Testis (tissue), 3 donors: ENCODE measurements around the gene COMMD7. TPM values are rescaled to one million over a fixed set of nuclear protein-coding genes. Genes with fewer than 3 reads are reported as not detected.
A peak's percentile ranks its signal among the peaks of the same experiment; 100 is the strongest.

Experiments used
- DNase-seq: peaks from one replicate; pipeline ENCODE4 v3.0.0-alpha.2; 2019
- H3K27ac ChIP-seq, 2 donors: fragments of 200-600 bp; sonication (generic); one replicate each; pipeline ENCODE4 v1.5.1; 2019
- H3K27me3 ChIP-seq: fragments of 200-600 bp; sonication (generic); one replicate; pipeline ENCODE4 v1.5.1; 2019
- H3K36me3 ChIP-seq: fragments of 200-600 bp; sonication (generic); one replicate; pipeline ENCODE4 v1.5.1; 2017; ENCODE audit warnings: low read depth; ENCODE audit errors: missing control alignments
- H3K4me1 ChIP-seq: fragments of 200-600 bp; sonication (generic); one replicate; pipeline ENCODE4 v1.5.1; 2019
- H3K4me3 ChIP-seq, 2 donors: fragments of 200-600 bp; sonication (generic); one replicate each; pipeline ENCODE4 v1.5.1; 2017 to 2019
- H3K9me3 ChIP-seq: fragments of 200-600 bp; sonication (generic); one replicate; pipeline ENCODE4 v1.5.1; 2017
- CTCF ChIP-seq, 3 experiments: fragments of 450-650 bp in 2 of 3; fragments of 200-600 bp in 1 of 3; sonication (generic) in 1 of 3; IDR thresholded peaks; one replicate each; pipeline ENCODE4 v1.5.1; 2016 to 2019; ENCODE audit warnings: antibody characterized with exemption in 3 of 3, mild to moderate bottlenecking in 2 of 3, moderate library complexity in 1 of 3
- POLR2A ChIP-seq: fragments of 450-650 bp; IDR thresholded peaks from one replicate; pipeline ENCODE4 v1.6.1; 2017; ENCODE audit warnings: antibody characterized with exemption, mild to moderate bottlenecking, moderate library complexity
- WGBS, 2 donors: methylation state at CpG; one replicate each; pipeline ENCODE4 v1.1.5; 2018; 5-methylcytosine and 5-hydroxymethylcytosine counted together
- intact Hi-C: fragments of 100-400 bp; cut with DNase I; formaldehyde crosslinking; loops from one replicate; pipeline ENCODE4 v1.15.1; 2023; ENCODE audit warnings: low total_unique reads
- polyA plus RNA-seq: library from polyadenylated mRNA; stranded (reverse); fragments of 350-450 nt; fragmentation: Illumina TruSeq; extraction: RNeasy Lipid Tissue Mini Kit (QIAGEN cat#74804); gene quantifications from one replicate; pipeline ENCODE4 v1.2.3, GENCODE V29; 2014; ENCODE audit warnings: low read depth, low replicate concordance; ENCODE audit not compliant: insufficient read depth
- total RNA-seq, 2 donors: library from RNA; depleted of rRNA; stranded (reverse); fragments of >200 nt; gene quantifications; one replicate each; pipeline ENCODE4 v1.2.3, GENCODE V29; 2016

COMMD7 gene
- total and polyA plus RNA-seq, 3 donors from 2014 or later: 18.0 to 26.0 (median 21.8) TPM

- no peaks in the 10 kb centered on the region for H3K27me3 ChIP-seq
- H3K9me3 ChIP-seq: no peaks in the 10 kb centered on the region
- intact Hi-C loops: no loop called here
- no peaks in the 10 kb centered on the region for H3K36me3 ChIP-seq
- H3K4me1 ChIP-seq: peaks cover 12% of the 10 kb centered on the region
- 74 to 78% methylated on average over 9 to 10 of the region's 10 CpGs for WGBS, 2 donors
- H3K4me3 ChIP-seq: no peak overlapping the region
- TF ChIP-seq CTCF (IDR thresholded peaks at IDR 0.05): no peak
- no peak for TF ChIP-seq POLR2A
- no peak overlapping the region for H3K27ac ChIP-seq
- no peak for DNase-seq
Observed at GRCh38 chr20:32775336-32775991, 32.2 kb upstream of the COMMD7 start.

- no peak overlapping the region for H3K27ac ChIP-seq
- no peaks in the 10 kb centered on the region for H3K27me3 ChIP-seq
- H3K4me1 ChIP-seq: peaks cover 12% of the 10 kb centered on the region
- no peak overlapping the region for H3K4me3 ChIP-seq
- TF ChIP-seq CTCF (IDR thresholded peaks at IDR 0.05): no peak
- no peak for TF ChIP-seq POLR2A
- intact Hi-C loops: no loop called here
- 54 to 73% methylated on average over 6 to 8 of the region's 8 CpGs for WGBS, 2 donors
- no peaks in the 10 kb centered on the region for H3K9me3 ChIP-seq
- H3K36me3 ChIP-seq: no peaks in the 10 kb centered on the region
- peak; percentile 77 for DNase-seq
Observed at GRCh38 chr20:32773855-32774254, 30.6 kb upstream of the COMMD7 start.

GRCh38 chr20:32773223-32773622 is 30.0 kb upstream of the COMMD7 start:
- no peaks in the 10 kb centered on the region for H3K27me3 ChIP-seq
- TF ChIP-seq CTCF (IDR thresholded peaks at IDR 0.05) (no peak), POLR2A (no peak)
- H3K4me1 ChIP-seq: peaks cover 17% of the 10 kb centered on the region
- no peaks in the 10 kb centered on the region for H3K9me3 ChIP-seq
- intact Hi-C loops: no loop called here
- no peaks in the 10 kb centered on the region for H3K36me3 ChIP-seq
- no peak overlapping the region for H3K4me3 ChIP-seq
- 80 to 81% methylated on average over 2 of the region's 2 CpGs for WGBS, 2 donors
- no peak for DNase-seq
- no peak overlapping the region for H3K27ac ChIP-seq

- intact Hi-C loops: no loop called here
- peaks cover 17% of the 10 kb centered on the region for H3K4me1 ChIP-seq
- 91 to 94% methylated on average over 3 of the region's 3 CpGs for WGBS, 2 donors
- H3K4me3 ChIP-seq: no peak overlapping the region
- no peaks in the 10 kb centered on the region for H3K9me3 ChIP-seq
- no peak for DNase-seq
- no peaks in the 10 kb centered on the region for H3K36me3 ChIP-seq
- H3K27ac ChIP-seq: no peak overlapping the region
- TF ChIP-seq CTCF (IDR thresholded peaks at IDR 0.05) (no peak), POLR2A (no peak)
- no peaks in the 10 kb centered on the region for H3K27me3 ChIP-seq
Observed at GRCh38 chr20:32772046-32772445, 28.8 kb upstream of the COMMD7 start.
